Central memory CD8-positive, alpha-beta T cell (primary cell): ENCODE measurements around the gene PPP6R2.

Source experiments
- ATAC-seq: fragments of 150-1000 bp; cut with Tn5 transposase; replicated peaks from 2 replicates; pipeline ENCODE4 v1.10.0; 2022; ENCODE audit warnings: mild to moderate bottlenecking, moderate FRiP score, moderate number of reproducible peaks; ENCODE audit not compliant: poor library complexity, severe bottlenecking; ENCODE audit errors: extremely low read depth
- DNase-seq, 2 donors: peaks; one replicate each; pipeline ENCODE4 v3.0.0; 2021; ENCODE audit warnings: low spot score in 2 of 2
- H3K27ac Mint-ChIP-seq: one replicate; pipeline ENCODE4 v1.8.0; 2022; ENCODE audit warnings: low read depth, mild to moderate bottlenecking, moderate library complexity, mixed read lengths
- H3K27me3 Mint-ChIP-seq: one replicate; pipeline ENCODE4 v1.8.0; 2022; ENCODE audit warnings: mixed read lengths
- H3K36me3 Mint-ChIP-seq: one replicate; pipeline ENCODE4 v1.8.0; 2022; ENCODE audit warnings: mild to moderate bottlenecking, moderate library complexity, mixed read lengths; ENCODE audit not compliant: insufficient read depth
- H3K4me1 Mint-ChIP-seq: one replicate; pipeline ENCODE4 v1.8.0; 2022; ENCODE audit warnings: mixed read lengths
- H3K4me3 Mint-ChIP-seq: one replicate; pipeline ENCODE4 v1.8.0; 2022; ENCODE audit warnings: mild to moderate bottlenecking, moderate library complexity, mixed read lengths
- H3K9me3 Mint-ChIP-seq: one replicate; pipeline ENCODE4 v1.8.0; 2022; ENCODE audit warnings: mixed read lengths

PPP6R2 gene

DNA sequence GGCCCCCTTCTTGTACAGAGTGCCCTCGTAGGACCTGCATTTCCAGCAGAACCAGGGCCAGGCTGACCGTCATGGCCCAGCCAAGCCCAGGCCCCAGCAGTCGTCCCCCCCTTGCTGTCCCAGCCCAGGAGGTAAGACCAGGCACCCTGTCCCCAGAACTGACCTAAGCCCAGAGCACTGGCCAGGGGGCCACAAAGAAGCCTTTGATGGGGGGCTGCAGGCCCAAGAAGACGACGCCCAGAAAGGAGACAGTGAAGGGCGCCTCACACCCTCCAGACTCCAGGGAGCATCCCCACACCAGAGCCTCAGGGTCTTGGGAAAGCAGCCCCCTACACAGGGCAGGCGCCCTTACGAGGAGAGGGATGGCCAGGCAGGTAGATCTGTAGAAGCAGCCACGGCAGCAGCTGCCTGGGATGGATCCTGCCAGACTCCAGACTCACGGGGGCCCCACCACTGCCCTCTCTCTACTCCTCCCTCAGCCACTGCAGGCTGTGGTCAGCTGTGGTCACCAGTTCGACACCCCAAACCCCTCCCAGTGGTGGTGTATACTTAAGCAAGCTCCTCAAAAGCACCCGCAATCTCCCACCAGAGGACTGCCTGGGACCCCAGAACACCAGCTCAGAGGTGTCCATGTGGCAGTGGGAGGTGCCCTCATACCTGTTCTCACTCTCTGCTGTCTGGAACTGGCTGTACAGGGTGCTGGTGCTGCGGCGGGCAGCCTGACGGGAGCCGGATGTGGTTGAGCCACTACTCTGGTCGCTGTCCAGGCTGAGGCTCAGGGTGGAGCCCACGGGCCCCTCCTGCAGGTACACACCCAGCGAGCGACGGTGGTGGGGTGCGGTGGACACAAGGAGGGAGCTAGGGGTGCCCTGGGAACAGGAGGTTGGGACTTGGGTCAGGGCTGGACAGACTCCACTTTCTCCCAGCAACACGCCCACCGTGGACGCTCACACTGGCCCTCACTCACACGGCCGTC lies 104.7 kb downstream of the PPP6R2 start:
- H3K36me3 Mint-ChIP-seq = peaks cover 64% of the 10 kb centered on the region
- H3K27ac Mint-ChIP-seq = peak overlapping the region; percentile 36
- H3K4me3 Mint-ChIP-seq = peak overlapping the region; percentile 25
- peaks cover 38% of the 10 kb centered on the region for H3K4me1 Mint-ChIP-seq
- H3K9me3 Mint-ChIP-seq = no peaks in the 10 kb centered on the region
- no peak for DNase-seq
- no peak for ATAC-seq
- H3K27me3 Mint-ChIP-seq = no peaks in the 10 kb centered on the region

DNA sequence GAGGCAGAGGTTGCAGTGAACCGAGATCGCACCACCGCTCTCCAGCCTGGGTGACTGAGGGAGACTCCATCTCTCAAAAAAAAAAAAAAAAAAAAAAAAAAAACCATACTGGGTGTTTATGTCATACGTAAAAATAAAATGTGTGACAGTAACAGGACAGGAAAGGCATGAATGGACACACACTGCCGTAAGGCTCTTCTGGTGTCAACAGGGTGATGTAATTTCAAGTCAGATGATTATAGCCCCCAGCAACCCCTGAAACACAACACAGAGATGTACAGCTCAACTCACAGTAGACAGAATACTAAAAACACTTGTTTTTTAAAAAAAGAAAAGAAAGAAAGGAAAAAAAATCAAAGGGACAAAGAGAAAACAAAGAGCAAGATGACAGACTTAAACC lies 109.5 kb downstream of the PPP6R2 start:
- Mint-ChIP-seq H3K9me3 (no peaks in the 10 kb centered on the region), H3K4me1 (peaks cover 35% of the 10 kb centered on the region), H3K27me3 (no peaks in the 10 kb centered on the region), H3K27ac (peak overlapping the region; percentile 89), H3K36me3 (peaks cover 74% of the 10 kb centered on the region), H3K4me3 (no peak overlapping the region)
- ATAC-seq (no peak), DNase-seq (no peak)

DNA sequence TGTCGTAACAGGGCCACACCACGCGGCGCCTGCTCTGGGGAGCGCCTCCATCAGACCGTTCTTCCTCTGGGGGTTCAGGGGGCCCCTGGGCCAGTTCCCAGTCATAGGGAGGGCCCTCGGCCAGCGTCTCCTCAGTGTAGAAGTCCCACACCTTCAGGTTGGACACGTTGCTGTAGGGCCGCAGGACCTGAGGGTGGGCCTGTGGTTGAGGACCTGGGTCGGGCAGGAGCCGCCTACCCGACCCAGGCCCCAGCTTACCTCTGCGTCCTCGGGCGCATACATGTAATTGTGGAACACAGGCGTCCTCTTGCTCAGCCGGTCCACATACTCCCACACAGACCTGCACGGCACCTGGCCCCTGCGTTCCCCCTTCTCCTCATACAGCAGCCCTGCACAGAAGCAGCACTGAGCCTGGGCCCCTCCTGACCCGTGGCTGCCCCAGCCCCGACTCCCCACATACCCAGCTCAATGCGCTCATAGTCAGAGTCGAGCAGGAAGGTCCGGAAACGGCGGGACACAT lies 111.5 kb downstream of the PPP6R2 start:
- no peaks in the 10 kb centered on the region for H3K9me3 Mint-ChIP-seq
- peaks cover 27% of the 10 kb centered on the region for H3K4me1 Mint-ChIP-seq
- ATAC-seq (no peak), DNase-seq (no peak)
- H3K36me3 Mint-ChIP-seq = peaks cover 68% of the 10 kb centered on the region
- H3K27ac Mint-ChIP-seq = peak overlapping the region; percentile 64
- H3K27me3 Mint-ChIP-seq = no peaks in the 10 kb centered on the region
- no peak overlapping the region for H3K4me3 Mint-ChIP-seq

DNA sequence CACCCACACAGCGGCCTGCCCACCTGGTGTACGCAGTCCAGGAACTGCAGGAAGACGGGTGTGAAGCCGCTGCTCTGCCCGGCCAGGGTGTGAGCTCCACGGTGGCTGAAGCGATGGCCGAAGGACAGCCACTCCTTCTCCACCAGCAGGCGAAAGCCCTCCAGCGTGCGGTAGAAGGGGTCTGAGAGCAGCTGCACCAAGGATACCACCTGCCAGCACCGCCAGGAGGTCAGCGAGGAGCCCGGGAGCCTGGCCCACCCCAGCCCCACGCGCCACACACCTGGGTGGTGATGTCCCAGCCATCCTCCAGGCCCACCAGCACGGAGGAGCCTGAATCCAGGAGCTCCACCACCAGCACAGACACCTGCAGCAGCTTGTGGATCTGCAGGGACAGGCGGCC lies 112.1 kb downstream of the PPP6R2 start:
- no peak overlapping the region for H3K4me3 Mint-ChIP-seq
- H3K27me3 Mint-ChIP-seq = no peaks in the 10 kb centered on the region
- H3K36me3 Mint-ChIP-seq = peaks cover 65% of the 10 kb centered on the region
- H3K4me1 Mint-ChIP-seq = peaks cover 23% of the 10 kb centered on the region
- no peaks in the 10 kb centered on the region for H3K9me3 Mint-ChIP-seq
- peak overlapping the region; percentile 64 for H3K27ac Mint-ChIP-seq
- ATAC-seq = no peak
- no peak for DNase-seq

DNA sequence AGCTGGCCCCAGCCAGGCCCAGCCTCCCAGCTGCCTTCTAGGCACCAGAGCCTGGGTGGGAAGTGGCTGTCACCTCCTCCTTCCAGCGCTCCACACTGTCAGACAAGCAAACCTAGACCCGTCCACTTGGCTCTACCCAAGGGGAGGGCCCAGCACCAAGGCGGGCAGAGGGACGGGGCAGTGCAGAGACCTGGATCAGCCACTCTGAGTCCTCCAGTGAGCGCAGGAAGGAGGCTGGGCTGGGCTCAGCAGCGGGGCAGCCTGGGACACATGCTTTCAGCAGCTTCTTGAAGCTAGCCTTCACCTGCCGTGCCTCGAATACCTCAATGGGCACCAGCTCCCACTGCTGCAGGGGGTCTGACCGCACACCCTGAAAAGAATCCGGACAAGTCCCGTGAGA lies 112.9 kb downstream of the PPP6R2 start:
- Mint-ChIP-seq H3K36me3 (peaks cover 60% of the 10 kb centered on the region), H3K27ac (no peak overlapping the region), H3K4me1 (peaks cover 23% of the 10 kb centered on the region), H3K4me3 (no peak overlapping the region), H3K9me3 (no peaks in the 10 kb centered on the region), H3K27me3 (no peaks in the 10 kb centered on the region)
- ATAC-seq (no peak), DNase-seq (no peak)

DNA sequence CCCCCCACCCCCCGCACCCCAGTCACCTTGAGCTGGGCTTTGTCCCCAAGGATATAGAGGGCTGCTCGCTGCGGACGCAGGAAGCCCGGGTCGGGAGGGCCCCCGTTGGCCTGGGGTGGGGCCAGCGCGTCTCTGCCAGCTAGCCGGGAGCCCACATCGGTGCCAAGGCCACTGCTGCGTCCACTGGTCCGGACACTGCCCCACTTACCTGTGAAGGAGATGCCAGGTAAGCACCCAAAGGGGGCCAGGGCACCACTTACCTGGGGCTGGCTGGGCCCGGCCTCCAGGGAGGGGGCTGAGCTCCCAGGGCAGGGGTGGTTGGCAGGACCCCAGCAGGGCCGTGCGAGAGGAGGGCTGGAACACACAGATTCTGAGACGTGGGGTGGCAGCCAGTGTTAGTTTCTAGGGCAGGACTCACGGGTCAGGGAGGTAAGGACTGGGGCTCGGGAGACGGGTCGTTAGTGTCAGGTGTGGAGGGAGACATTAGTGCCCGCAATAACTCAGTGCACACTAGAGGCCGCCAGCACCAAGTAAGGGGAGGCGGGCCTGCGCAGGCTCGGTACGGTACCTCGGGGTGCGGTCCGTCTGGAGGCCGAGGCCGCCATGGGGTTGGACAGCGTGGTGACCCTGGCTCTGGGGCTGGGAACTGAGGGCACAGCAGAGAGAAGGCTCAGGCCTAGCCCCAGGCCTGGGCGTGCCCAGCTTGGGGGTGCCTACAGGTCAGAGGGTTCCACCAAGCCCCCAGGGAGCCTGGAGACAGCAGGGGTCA lies 113.5 kb downstream of the PPP6R2 start:
- peaks cover 59% of the 10 kb centered on the region for H3K36me3 Mint-ChIP-seq
- peaks cover 18% of the 10 kb centered on the region for H3K4me1 Mint-ChIP-seq
- no peaks in the 10 kb centered on the region for H3K27me3 Mint-ChIP-seq
- no peaks in the 10 kb centered on the region for H3K9me3 Mint-ChIP-seq
- no peak overlapping the region for H3K4me3 Mint-ChIP-seq
- H3K27ac Mint-ChIP-seq = peak overlapping the region; percentile 49
- ATAC-seq (no peak), DNase-seq (no peak)

DNA sequence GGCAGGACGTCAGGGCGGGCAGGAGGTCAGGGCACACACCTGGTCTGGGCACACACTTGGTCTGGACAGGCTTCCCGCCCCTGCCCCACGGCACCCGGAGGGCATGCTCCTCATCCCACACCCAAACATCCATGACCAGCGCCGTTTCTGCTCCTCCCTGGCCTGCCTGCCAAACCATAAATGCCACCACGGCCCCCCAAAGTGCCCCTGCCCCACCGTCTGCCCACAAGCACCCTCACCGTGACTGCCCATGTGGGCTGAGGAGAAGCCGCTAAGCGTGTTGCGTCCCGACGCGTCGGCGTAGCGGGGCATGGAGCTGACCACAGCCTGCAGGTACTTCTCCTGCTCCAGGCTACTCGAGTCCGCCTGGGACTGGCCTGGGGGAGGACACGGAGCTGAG lies 115.9 kb downstream of the PPP6R2 start:
- peak overlapping the region; percentile 83 for H3K27ac Mint-ChIP-seq
- ATAC-seq (no peak), DNase-seq (no peak)
- no peaks in the 10 kb centered on the region for H3K27me3 Mint-ChIP-seq
- peaks cover 57% of the 10 kb centered on the region for H3K36me3 Mint-ChIP-seq
- H3K4me1 Mint-ChIP-seq = peaks cover 12% of the 10 kb centered on the region
- H3K4me3 Mint-ChIP-seq = no peak overlapping the region
- no peaks in the 10 kb centered on the region for H3K9me3 Mint-ChIP-seq

DNA sequence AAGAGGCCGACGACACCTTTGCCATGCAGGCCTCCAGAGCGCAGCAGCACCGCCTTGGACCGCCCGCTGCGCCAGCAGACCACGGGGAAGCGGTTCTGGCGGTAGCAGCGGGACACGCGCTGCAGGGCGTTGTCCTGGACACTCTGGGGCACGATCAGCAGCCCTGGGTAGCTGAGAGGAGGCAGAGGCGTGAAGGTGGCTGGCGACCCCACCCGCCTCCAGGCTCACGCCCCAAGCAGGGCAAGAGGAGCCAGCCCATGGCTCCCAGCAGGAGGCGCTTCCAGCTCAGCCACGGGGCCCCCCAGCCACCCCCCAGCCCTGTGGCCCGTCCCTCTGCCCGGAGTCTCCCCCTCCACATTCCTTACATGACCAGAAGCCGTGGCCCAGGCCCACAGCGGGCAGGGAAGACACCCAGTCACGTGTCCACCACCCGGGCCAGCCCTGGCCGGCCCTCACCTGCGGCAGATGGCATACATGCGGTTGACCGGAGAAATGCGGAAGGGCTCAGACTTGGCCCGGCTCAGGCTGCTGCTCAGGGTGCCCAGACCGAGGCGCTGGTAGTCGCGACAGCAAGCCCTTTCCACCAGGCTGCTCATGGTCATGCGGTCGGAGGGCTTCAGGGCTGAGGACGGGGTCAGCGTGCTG lies 116.5 kb downstream of the PPP6R2 start:
- ATAC-seq = no peak
- H3K9me3 Mint-ChIP-seq = no peaks in the 10 kb centered on the region
- H3K4me1 Mint-ChIP-seq = peaks cover 12% of the 10 kb centered on the region
- H3K36me3 Mint-ChIP-seq = peaks cover 60% of the 10 kb centered on the region
- no peak overlapping the region for H3K4me3 Mint-ChIP-seq
- peak overlapping the region; percentile 83 for H3K27ac Mint-ChIP-seq
- H3K27me3 Mint-ChIP-seq = no peaks in the 10 kb centered on the region
- no peak for DNase-seq

DNA sequence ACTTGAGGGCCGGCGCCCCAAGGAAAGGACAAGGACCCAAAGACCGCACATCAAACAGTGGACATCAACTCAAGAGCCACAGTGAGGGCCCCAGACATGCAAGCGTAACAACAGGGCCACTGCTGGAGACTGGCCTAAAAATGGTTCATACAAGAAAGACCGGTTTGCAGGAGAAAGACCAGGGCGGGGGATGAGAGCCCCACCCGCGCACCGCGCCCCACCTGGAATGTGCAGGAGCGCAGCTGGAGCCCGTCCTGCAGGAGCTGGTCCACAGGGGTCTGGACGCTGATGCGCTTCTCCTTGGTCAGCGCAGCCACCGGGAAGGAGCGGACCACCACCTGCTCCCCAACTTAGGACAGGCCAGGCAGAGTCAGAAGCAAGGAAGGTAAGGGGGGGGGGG lies 117.8 kb downstream of the PPP6R2 start:
- DNase-seq = no peak
- H3K9me3 Mint-ChIP-seq = no peaks in the 10 kb centered on the region
- no peaks in the 10 kb centered on the region for H3K27me3 Mint-ChIP-seq
- no peak for ATAC-seq
- no peak overlapping the region for H3K4me3 Mint-ChIP-seq
- H3K36me3 Mint-ChIP-seq = peaks cover 51% of the 10 kb centered on the region
- H3K27ac Mint-ChIP-seq = no peak overlapping the region
- H3K4me1 Mint-ChIP-seq = peaks cover 12% of the 10 kb centered on the region

DNA sequence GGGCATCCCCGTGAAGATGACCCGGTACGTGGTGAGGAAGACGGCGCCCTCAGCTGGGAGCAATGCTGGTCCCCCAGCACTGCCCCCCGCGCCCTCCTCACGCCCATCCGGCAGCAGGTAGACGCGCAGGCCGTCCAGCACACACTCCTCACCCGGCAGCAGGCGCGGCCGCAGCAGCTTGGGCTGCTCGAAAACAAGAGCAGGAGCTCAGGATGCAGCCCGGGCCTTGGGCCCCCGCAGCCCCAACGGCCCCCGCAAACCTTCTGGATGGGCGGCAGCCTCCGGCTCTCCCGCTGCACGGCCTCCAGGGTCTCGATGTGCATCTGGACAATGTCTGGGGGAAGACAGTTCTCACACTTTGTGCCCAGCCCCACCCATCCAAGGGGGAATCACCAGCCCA lies 118.4 kb downstream of the PPP6R2 start:
- Mint-ChIP-seq H3K4me1 (peaks cover 18% of the 10 kb centered on the region), H3K27ac (no peak overlapping the region), H3K9me3 (no peaks in the 10 kb centered on the region), H3K27me3 (no peaks in the 10 kb centered on the region), H3K4me3 (no peak overlapping the region), H3K36me3 (peaks cover 53% of the 10 kb centered on the region)
- DNase-seq (no peak), ATAC-seq (no peak)

DNA sequence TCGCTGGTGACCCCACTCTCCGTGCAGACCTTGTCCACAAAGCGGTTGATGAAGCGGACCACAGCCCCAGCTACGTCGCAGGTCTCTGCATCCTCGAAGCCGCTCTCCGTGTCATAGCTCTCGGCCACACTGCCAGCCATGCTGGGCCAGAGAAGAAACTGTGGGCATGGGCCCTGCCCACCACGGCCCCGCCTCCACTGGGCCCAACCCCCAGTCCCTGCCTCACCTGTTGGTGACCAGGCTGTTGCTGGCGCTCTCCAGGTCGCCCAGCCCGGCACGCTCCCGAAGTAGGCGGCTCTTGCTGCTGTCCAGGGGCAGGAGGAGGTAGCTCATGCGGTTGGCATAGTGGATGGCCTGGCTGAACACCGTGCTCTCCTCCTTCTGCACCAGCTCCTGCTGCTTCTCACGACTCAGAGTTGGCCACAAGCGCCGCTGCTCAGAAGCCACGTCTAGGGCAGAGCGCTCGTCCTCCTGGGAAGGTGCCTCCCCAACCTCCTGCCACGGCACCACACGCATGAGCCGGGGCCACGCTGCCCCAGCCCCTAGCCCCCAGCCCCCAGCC lies 118.9 kb downstream of the PPP6R2 start:
- Mint-ChIP-seq H3K4me3 (no peak overlapping the region), H3K27ac (no peak overlapping the region)
- ATAC-seq = no peak

More for the DNA sequence above, 118.9 kb downstream of the PPP6R2 start:
- Mint-ChIP-seq H3K36me3 (peaks cover 52% of the 10 kb centered on the region), H3K4me1 (peaks cover 21% of the 10 kb centered on the region), H3K27me3 (no peaks in the 10 kb centered on the region), H3K9me3 (no peaks in the 10 kb centered on the region)
- DNase-seq = no peak
